Spleen (tissue), 11 donors: ENCODE data around the gene FGF19. TPM values are rescaled to one million over a fixed set of nuclear protein-coding genes. Genes with fewer than 3 reads are reported as not detected.
A peak's percentile ranks its signal among the peaks of the same experiment; 100 is the strongest.

ENCODE experiments used
- DNase-seq: peaks from one replicate; pipeline ENCODE4 v3.0.0-alpha.2; 2020
- H3K27ac ChIP-seq, 8 donors: fragments of 200-600 bp; sonication (generic) in 7 of 8; 1 replicate in 4 of 8; 2 replicates in 4 of 8; pipeline versions ENCODE4 v1.5.0 to v1.8.0; 2016 to 2021; ENCODE audit warnings: inconsistent platforms in 4 of 8, mild to moderate bottlenecking in 4 of 8, moderate library complexity in 1 of 8
- H3K27me3 ChIP-seq, 7 donors: fragments of 200-600 bp; sonication (generic) in 6 of 7; replicated peaks in 1 of 7; 1 replicate in 4 of 7; 2 replicates in 3 of 7; pipeline versions ENCODE4 v1.5.0 to v1.8.0; 2016 to 2021; ENCODE audit warnings: inconsistent platforms in 3 of 7, mild to moderate bottlenecking in 1 of 7
- H3K36me3 ChIP-seq, 6 donors: fragments of 200-600 bp; sonication (generic) in 5 of 6; 1 replicate in 4 of 6; 2 replicates in 2 of 6; pipeline versions ENCODE4 v1.5.0 to v1.8.0; 2016 to 2021; ENCODE audit warnings: inconsistent platforms in 2 of 6
- H3K4me1 ChIP-seq, 6 donors: fragments of 200-600 bp; sonication (generic) in 5 of 6; 1 replicate in 3 of 6; 2 replicates in 3 of 6; pipeline versions ENCODE4 v1.5.0 to v1.8.0; 2016 to 2021; ENCODE audit warnings: inconsistent platforms in 3 of 6
- H3K4me3 ChIP-seq, 8 donors: fragments of 200-600 bp; sonication (generic) in 7 of 8; 1 replicate in 4 of 8; 2 replicates in 4 of 8; pipeline versions ENCODE4 v1.5.0 to v1.8.0; 2016 to 2021; ENCODE audit warnings: inconsistent platforms in 4 of 8, mild to moderate bottlenecking in 4 of 8, moderate library complexity in 2 of 8
- H3K9me3 ChIP-seq, 8 donors: fragments of 200-600 bp; sonication (generic) in 7 of 8; 1 replicate in 4 of 8; 2 replicates in 4 of 8; pipeline versions ENCODE4 v1.5.0 to v1.8.0; 2016 to 2021; ENCODE audit warnings: inconsistent platforms in 4 of 8
- POLR2A ChIP-seq, 3 donors: fragments of 450-650 bp; IDR thresholded peaks; one replicate each; pipeline ENCODE4 v1.5.1; 2017; ENCODE audit warnings: antibody characterized with exemption in 3 of 3, mild to moderate bottlenecking in 1 of 3
- POLR2AphosphoS5 ChIP-seq, 3 donors: sonication (generic); formaldehyde crosslinking; IDR thresholded peaks; one replicate each; pipeline ENCODE4 v1.5.1; 2017; ENCODE audit warnings: antibody characterized with exemption in 3 of 3
- WGBS, 5 donors: extraction: QIAGEN DNeasy Blood & Tissue Kit in 3 of 5; methylation state at CpG; one replicate each; pipeline versions ENCODE4 v1.1.5 to v1.1.7; 2013 to 2018; 5-methylcytosine and 5-hydroxymethylcytosine counted together
- intact Hi-C: fragments of 100-400 bp; cut with DNase I; formaldehyde crosslinking; loops from one replicate; pipeline ENCODE4 v1.15.0; 2023; ENCODE audit warnings: low total_unique reads
- polyA plus RNA-seq, 3 donors: library from polyadenylated mRNA; stranded (reverse); fragments of 200-250 nt; gene quantifications; one replicate each; pipeline ENCODE4 v1.2.1, GENCODE V29; 2013
- total RNA-seq, 7 donors: library from RNA; depleted of rRNA in 3 of 7; stranded (reverse); fragments of >200 nt in 3 of 7; fragmentation: NEBNext Ultra II Directional in 4 of 7; extraction: Animal tissue kit (Norgen Biotek cat#: 25700) in 4 of 7; gene quantifications; one replicate each; pipeline versions ENCODE4 v1.1.0 to v1.2.1, GENCODE V29; 2016 to 2021
- TF ChIP-seq, protein P1 (sequence below), 11 experiments: fragments of 200-600 bp in 7 of 11; fragments of 450-650 bp in 4 of 11; sonication (generic) in 4 of 11; IDR thresholded peaks in 8 of 11; conservative IDR thresholded peaks in 3 of 11; 1 replicate in 7 of 11; 2 replicates in 4 of 11; pipeline versions ENCODE4 v1.4.0 to v1.8.0; 2016 to 2021; ENCODE audit warnings: antibody characterized with exemption in 11 of 11, inconsistent platforms in 4 of 11, mild to moderate bottlenecking in 1 of 11
- donor health status: healthy with polysubstance abuse.
- donor health status: DM: no; HTN: no; CAD: no; lungs with moderate emphysema.
- donor health status: DM: no; HTN: no; CAD: no.
- donor health status: Bipolar disorder and iron deficiency.
- donor health status: healthy.
- donor health status: DM: no; HTN: no; CAD: no.
- donor health status: DM: yes; HTN: yes; CAD: no.

Gene FGF19
- total and polyA plus RNA-seq, 10 donors = not detected

DNA sequence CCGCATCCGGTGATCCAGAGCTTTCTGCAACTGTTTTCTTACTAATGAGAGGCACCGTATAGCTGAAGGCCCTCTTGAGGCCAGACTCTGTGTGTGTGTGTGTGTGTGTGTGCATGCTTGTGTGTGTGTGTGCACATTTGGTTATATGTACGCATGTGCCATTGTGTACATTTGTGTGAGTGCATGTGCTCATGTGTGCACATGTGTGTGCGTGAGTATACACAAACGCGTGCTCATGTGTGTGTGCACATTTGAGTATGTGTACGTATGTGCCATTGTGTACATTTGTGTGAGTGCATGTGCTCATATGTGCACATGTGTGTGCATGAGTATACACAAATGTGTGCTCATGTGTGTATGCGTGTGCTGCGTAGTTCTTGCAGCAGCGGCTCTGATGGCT is 12.3 kb upstream of the FGF19 start:
- Histone ChIP-seq H3K27ac (no peak overlapping the region), H3K27me3 (peaks cover 0 to 81% (median 18%) of the 10 kb centered on the region in 7 donors), H3K9me3 (no peaks in the 10 kb centered on the region), H3K4me1 (peaks cover 0 to 20% (median 5%) of the 10 kb centered on the region in 6 donors), H3K36me3 (no peaks in the 10 kb centered on the region), H3K4me3 (no peak overlapping the region)
- no peak for DNase-seq
- TF ChIP-seq POLR2A (IDR thresholded peaks at IDR 0.05) = no peak
- TF ChIP-seq, protein P1, sequence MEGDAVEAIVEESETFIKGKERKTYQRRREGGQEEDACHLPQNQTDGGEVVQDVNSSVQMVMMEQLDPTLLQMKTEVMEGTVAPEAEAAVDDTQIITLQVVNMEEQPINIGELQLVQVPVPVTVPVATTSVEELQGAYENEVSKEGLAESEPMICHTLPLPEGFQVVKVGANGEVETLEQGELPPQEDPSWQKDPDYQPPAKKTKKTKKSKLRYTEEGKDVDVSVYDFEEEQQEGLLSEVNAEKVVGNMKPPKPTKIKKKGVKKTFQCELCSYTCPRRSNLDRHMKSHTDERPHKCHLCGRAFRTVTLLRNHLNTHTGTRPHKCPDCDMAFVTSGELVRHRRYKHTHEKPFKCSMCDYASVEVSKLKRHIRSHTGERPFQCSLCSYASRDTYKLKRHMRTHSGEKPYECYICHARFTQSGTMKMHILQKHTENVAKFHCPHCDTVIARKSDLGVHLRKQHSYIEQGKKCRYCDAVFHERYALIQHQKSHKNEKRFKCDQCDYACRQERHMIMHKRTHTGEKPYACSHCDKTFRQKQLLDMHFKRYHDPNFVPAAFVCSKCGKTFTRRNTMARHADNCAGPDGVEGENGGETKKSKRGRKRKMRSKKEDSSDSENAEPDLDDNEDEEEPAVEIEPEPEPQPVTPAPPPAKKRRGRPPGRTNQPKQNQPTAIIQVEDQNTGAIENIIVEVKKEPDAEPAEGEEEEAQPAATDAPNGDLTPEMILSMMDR (IDR thresholded peaks at IDR 0.05 in 8 of 11, conservative IDR thresholded peaks at IDR 0.05 in 3 of 11) = no peak
- no peak for TF ChIP-seq POLR2AphosphoS5 (IDR thresholded peaks at IDR 0.05)
- intact Hi-C loops = no loop called here
- WGBS, 5 donors = 80 to 92% (median 85%) methylated on average over 11 of the region's 11 CpGs

- H3K4me3 ChIP-seq = no peak overlapping the region
- 77 to 87% (median 85%) methylated on average over 13 to 19 of the region's 19 CpGs for WGBS, 5 donors
- peaks cover 0 to 20% (median 5%) of the 10 kb centered on the region in 6 donors for H3K4me1 ChIP-seq
- H3K36me3 ChIP-seq = no peaks in the 10 kb centered on the region
- no peak for DNase-seq
- H3K27me3 ChIP-seq = peaks cover 0 to 77% (median 18%) of the 10 kb centered on the region in 7 donors
- H3K27ac ChIP-seq = no peak overlapping the region
- no peak for TF ChIP-seq POLR2A (IDR thresholded peaks at IDR 0.05)
- no peak for TF ChIP-seq POLR2AphosphoS5 (IDR thresholded peaks at IDR 0.05)
- TF ChIP-seq, protein P1 (IDR thresholded peaks at IDR 0.05 in 8 of 11, conservative IDR thresholded peaks at IDR 0.05 in 3 of 11) = no peak
- intact Hi-C loops = no loop called here
- no peaks in the 10 kb centered on the region for H3K9me3 ChIP-seq
Measured at GRCh38 chr11:69715446-69715845, 11.6 kb upstream of the FGF19 start.

GRCh38 chr11:69711822-69712801 is 8.3 kb upstream of the FGF19 start:
- H3K4me3 ChIP-seq = peak overlapping the region in 1 of 8 donors; percentile 17
- H3K27ac ChIP-seq = no peak overlapping the region
- H3K9me3 ChIP-seq = no peaks in the 10 kb centered on the region
- TF ChIP-seq, protein P1 (IDR thresholded peaks at IDR 0.05 in 8 of 11, conservative IDR thresholded peaks at IDR 0.05 in 3 of 11) = no peak
- TF ChIP-seq POLR2AphosphoS5 (IDR thresholded peaks at IDR 0.05) (no peak), POLR2A (IDR thresholded peaks at IDR 0.05) (no peak)
- H3K4me1 ChIP-seq = peaks cover 0 to 14% (median 5%) of the 10 kb centered on the region in 6 donors
- no peaks in the 10 kb centered on the region for H3K36me3 ChIP-seq
- DNase-seq = peak; percentile 68
- intact Hi-C loops = no loop called here
- 17 to 35% (median 34%) methylated on average over 11 to 28 of the region's 28 CpGs for WGBS, 5 donors
- peaks cover 0 to 74% (median 5%) of the 10 kb centered on the region in 7 donors for H3K27me3 ChIP-seq
